Neural cell (in vitro differentiated cells): ENCODE measurements around the gene GALNT12.

Source experiments
- EP300 ChIP-seq: fragments of 450-650 bp; conservative IDR thresholded peaks from 2 replicates; pipeline ENCODE4 v1.6.1; 2014; ENCODE audit warnings: antibody characterized with exemption, mild to moderate bottlenecking, moderate library complexity; ENCODE audit not compliant: poor library complexity, severe bottlenecking
- EZH2 ChIP-seq: fragments of 200-600, 300-800 bp; shearing (Covaris generic), sonication (generic); IDR thresholded peaks from 2 replicates; pipeline ENCODE4 v1.6.1; 2014; ENCODE audit warnings: antibody characterized with exemption, low read length, borderline replicate concordance, mild to moderate bottlenecking; ENCODE audit not compliant: insufficient read depth, poor library complexity, severe bottlenecking
- MXI1 ChIP-seq: fragments of 450-650 bp; conservative IDR thresholded peaks from 2 replicates; pipeline ENCODE4 v1.6.1; 2014; ENCODE audit warnings: antibody characterized with exemption, mild to moderate bottlenecking; ENCODE audit not compliant: poor library complexity, severe bottlenecking
- POLR2AphosphoS5 ChIP-seq: IDR thresholded peaks from 2 replicates; pipeline ENCODE4 v1.6.1; 2012
- RAD21 ChIP-seq: fragments of 450-650 bp; conservative IDR thresholded peaks from 2 replicates; pipeline ENCODE4 v1.6.1; 2014; ENCODE audit warnings: antibody characterized with exemption, mild to moderate bottlenecking, moderate library complexity
- SMC3 ChIP-seq: fragments of 450-650 bp; conservative IDR thresholded peaks from 2 replicates; pipeline ENCODE4 v1.6.1; 2014; ENCODE audit warnings: antibody characterized with exemption, mild to moderate bottlenecking, moderate library complexity; ENCODE audit not compliant: poor library complexity
- TAF1 ChIP-seq: IDR thresholded peaks from 2 replicates; pipeline ENCODE4 v1.6.1; 2012; ENCODE audit warnings: low read depth
- TF ChIP-seq, protein P1 (sequence below): fragments of 450-650 bp; IDR thresholded peaks from 2 replicates; pipeline ENCODE4 v1.5.1; 2014; ENCODE audit warnings: antibody characterized with exemption, mild to moderate bottlenecking, moderate library complexity; ENCODE audit not compliant: poor library complexity, severe bottlenecking
- TF ChIP-seq, protein P2 (sequence below): IDR thresholded peaks from 2 replicates; pipeline ENCODE4 v1.6.1; 2012; ENCODE audit warnings: borderline replicate concordance

- TF ChIP-seq, protein P1, sequence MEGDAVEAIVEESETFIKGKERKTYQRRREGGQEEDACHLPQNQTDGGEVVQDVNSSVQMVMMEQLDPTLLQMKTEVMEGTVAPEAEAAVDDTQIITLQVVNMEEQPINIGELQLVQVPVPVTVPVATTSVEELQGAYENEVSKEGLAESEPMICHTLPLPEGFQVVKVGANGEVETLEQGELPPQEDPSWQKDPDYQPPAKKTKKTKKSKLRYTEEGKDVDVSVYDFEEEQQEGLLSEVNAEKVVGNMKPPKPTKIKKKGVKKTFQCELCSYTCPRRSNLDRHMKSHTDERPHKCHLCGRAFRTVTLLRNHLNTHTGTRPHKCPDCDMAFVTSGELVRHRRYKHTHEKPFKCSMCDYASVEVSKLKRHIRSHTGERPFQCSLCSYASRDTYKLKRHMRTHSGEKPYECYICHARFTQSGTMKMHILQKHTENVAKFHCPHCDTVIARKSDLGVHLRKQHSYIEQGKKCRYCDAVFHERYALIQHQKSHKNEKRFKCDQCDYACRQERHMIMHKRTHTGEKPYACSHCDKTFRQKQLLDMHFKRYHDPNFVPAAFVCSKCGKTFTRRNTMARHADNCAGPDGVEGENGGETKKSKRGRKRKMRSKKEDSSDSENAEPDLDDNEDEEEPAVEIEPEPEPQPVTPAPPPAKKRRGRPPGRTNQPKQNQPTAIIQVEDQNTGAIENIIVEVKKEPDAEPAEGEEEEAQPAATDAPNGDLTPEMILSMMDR, result no peak
- TF ChIP-seq, protein P2, sequence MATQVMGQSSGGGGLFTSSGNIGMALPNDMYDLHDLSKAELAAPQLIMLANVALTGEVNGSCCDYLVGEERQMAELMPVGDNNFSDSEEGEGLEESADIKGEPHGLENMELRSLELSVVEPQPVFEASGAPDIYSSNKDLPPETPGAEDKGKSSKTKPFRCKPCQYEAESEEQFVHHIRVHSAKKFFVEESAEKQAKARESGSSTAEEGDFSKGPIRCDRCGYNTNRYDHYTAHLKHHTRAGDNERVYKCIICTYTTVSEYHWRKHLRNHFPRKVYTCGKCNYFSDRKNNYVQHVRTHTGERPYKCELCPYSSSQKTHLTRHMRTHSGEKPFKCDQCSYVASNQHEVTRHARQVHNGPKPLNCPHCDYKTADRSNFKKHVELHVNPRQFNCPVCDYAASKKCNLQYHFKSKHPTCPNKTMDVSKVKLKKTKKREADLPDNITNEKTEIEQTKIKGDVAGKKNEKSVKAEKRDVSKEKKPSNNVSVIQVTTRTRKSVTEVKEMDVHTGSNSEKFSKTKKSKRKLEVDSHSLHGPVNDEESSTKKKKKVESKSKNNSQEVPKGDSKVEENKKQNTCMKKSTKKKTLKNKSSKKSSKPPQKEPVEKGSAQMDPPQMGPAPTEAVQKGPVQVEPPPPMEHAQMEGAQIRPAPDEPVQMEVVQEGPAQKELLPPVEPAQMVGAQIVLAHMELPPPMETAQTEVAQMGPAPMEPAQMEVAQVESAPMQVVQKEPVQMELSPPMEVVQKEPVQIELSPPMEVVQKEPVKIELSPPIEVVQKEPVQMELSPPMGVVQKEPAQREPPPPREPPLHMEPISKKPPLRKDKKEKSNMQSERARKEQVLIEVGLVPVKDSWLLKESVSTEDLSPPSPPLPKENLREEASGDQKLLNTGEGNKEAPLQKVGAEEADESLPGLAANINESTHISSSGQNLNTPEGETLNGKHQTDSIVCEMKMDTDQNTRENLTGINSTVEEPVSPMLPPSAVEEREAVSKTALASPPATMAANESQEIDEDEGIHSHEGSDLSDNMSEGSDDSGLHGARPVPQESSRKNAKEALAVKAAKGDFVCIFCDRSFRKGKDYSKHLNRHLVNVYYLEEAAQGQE, result no peak
- no peak for TF ChIP-seq EZH2
- no peak for TF ChIP-seq RAD21
- no peak for TF ChIP-seq TAF1
- TF ChIP-seq SMC3, result no peak
- TF ChIP-seq EP300, result no peak
- no peak for TF ChIP-seq POLR2AphosphoS5
- no peak for TF ChIP-seq MXI1
Measured at GRCh38 chr9:98875536-98875935, 68.1 kb downstream of the GALNT12 start.
